BJ (cell line): ENCODE results near the gene KIAA1671. TPM values are rescaled to one million over a fixed set of nuclear protein-coding genes. Genes with fewer than 3 reads are reported as not detected.

Experiments
- CTCF ChIA-PET: fragments of 350-600 bp; formaldehyde crosslinking; extraction: SDS; loops from one replicate; lab custom pipeline; 2021; ENCODE audit warnings: antibody characterized with exemption, inconsistent platforms; lab: Yijun Ruan, JAX
- POLR2A ChIA-PET: fragments of 300-600 bp; sonication (Branson Sonifier 250); formaldehyde crosslinking; extraction: SDS; loops from one replicate; lab custom pipeline; 2021; ENCODE audit warnings: antibody characterized with exemption; lab: Charles Lee
- DNase-seq: peaks from one replicate; pipeline ENCODE4 v3.0.0-alpha.2; 2011; ENCODE audit warnings: low read depth
- H3K27me3 ChIP-seq: 2 replicates; pipeline ENCODE4 v1.6.0; 2011; ENCODE audit warnings: low read length; ENCODE audit not compliant: control insufficient read depth, insufficient read depth
- H3K36me3 ChIP-seq: 2 replicates; pipeline ENCODE4 v1.5.1; 2011; ENCODE audit warnings: low read length; ENCODE audit not compliant: control insufficient read depth, insufficient read depth
- H3K4me3 ChIP-seq: 2 replicates; pipeline ENCODE4 v1.5.1; 2011; ENCODE audit warnings: low read depth, mild to moderate bottlenecking, control low read depth, low read length
- polyA plus RNA-seq: library from polyadenylated mRNA; depleted of rRNA; stranded (reverse); fragments of >200 nt; gene quantifications from 2 replicates; pipeline ENCODE4 v1.2.3, GENCODE V29; 2011
- TF ChIP-seq, protein P1 (sequence below): IDR thresholded peaks from 2 replicates; pipeline ENCODE4 v1.5.1; 2011; ENCODE audit warnings: low read depth, mild to moderate bottlenecking, control low read depth, inconsistent platforms, low read length, moderate library complexity; ENCODE audit not compliant: insufficient read depth

The KIAA1671 gene
- polyA plus RNA-seq, 1 experiment, result 0.11 TPM

- CTCF ChIA-PET, result no interaction called here
These were observed 229.9 kb downstream of the KIAA1671 start for GRCh38 chr22:25182131-25183110.

DNA sequence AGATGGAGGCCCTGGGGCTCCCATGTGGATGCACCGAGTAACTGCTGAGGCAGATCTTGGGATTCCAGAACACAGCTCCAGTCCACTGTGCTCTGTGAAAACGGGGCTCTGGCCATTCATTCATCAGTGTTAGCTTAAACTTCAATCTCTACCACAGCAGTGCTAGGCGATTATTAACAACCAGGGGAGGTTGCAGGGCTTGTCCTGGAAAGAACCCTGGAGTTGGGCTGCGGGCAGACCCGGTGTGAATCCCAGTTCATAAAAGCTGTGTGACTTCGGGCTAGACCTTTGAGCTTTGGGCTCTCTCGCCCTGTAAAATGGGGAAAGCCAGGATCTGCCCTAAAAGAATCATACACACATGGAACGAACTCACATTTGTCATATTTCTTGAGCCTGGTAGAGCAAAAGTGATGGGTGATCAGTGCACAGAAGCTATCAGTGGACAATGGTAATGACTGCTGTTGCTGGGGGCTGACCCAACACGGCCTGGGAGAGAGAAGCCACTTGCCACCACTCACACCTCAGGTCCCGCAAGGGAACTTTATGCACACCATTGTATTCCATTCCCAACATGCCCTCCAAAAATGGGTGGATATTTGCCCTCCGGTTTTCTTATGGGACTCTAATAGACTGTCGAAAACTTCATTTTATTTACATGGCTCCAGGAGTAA, 231.6 kb downstream of the KIAA1671 start:
- CTCF ChIA-PET, result no interaction called here
- Histone ChIP-seq H3K4me3 (no peak overlapping the region), H3K27me3 (no peaks in the 10 kb centered on the region), H3K36me3 (no peaks in the 10 kb centered on the region)
- TF ChIP-seq, protein P1, sequence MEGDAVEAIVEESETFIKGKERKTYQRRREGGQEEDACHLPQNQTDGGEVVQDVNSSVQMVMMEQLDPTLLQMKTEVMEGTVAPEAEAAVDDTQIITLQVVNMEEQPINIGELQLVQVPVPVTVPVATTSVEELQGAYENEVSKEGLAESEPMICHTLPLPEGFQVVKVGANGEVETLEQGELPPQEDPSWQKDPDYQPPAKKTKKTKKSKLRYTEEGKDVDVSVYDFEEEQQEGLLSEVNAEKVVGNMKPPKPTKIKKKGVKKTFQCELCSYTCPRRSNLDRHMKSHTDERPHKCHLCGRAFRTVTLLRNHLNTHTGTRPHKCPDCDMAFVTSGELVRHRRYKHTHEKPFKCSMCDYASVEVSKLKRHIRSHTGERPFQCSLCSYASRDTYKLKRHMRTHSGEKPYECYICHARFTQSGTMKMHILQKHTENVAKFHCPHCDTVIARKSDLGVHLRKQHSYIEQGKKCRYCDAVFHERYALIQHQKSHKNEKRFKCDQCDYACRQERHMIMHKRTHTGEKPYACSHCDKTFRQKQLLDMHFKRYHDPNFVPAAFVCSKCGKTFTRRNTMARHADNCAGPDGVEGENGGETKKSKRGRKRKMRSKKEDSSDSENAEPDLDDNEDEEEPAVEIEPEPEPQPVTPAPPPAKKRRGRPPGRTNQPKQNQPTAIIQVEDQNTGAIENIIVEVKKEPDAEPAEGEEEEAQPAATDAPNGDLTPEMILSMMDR, result no peak
- POLR2A ChIA-PET, result no interaction called here
- no peak for DNase-seq

More at GRCh38 chr22:25182131-25183110, 229.9 kb downstream of the KIAA1671 start:
- no peaks in the 10 kb centered on the region for H3K36me3 ChIP-seq
- H3K4me3 ChIP-seq, result no peak overlapping the region
- DNase-seq, result no peak
- TF ChIP-seq, protein P1, result no peak
- no peaks in the 10 kb centered on the region for H3K27me3 ChIP-seq
- POLR2A ChIA-PET, result no interaction called here

- Histone ChIP-seq H3K4me3 (no peak overlapping the region), H3K36me3 (no peaks in the 10 kb centered on the region), H3K27me3 (no peaks in the 10 kb centered on the region)
- POLR2A ChIA-PET, result no interaction called here
- TF ChIP-seq, protein P1, result no peak
- CTCF ChIA-PET, result interaction anchor here (1.5 kb wide), 1 partner anchor 16 kb away, joined by 4 read pairs; no protein-coding TSS in a partner anchor
- DNase-seq, result no peak
These were observed 233.6 kb downstream of the KIAA1671 start for GRCh38 chr22:25186140-25186539.

GRCh38 chr22:25187469-25187868, 235.0 kb downstream of the KIAA1671 start:
- TF ChIP-seq, protein P1, result no peak
- Histone ChIP-seq H3K27me3 (no peaks in the 10 kb centered on the region), H3K4me3 (no peak overlapping the region), H3K36me3 (no peaks in the 10 kb centered on the region)
- CTCF ChIA-PET, result interaction anchor here (0.9 to 1.9 kb wide), 2 partner anchors 15 to 21 kb away, joined by 3 to 7 read pairs; no protein-coding TSS in a partner anchor
- POLR2A ChIA-PET, result no interaction called here
- no peak for DNase-seq

- no peak overlapping the region for H3K4me3 ChIP-seq
- POLR2A ChIA-PET, result no interaction called here
- TF ChIP-seq, protein P1, result no peak
- CTCF ChIA-PET, result interaction anchor here (3.6 kb wide), 1 partner anchor 9 kb away, joined by 13 read pairs; no protein-coding TSS in a partner anchor
- H3K36me3 ChIP-seq, result no peaks in the 10 kb centered on the region
- DNase-seq, result no peak
- no peaks in the 10 kb centered on the region for H3K27me3 ChIP-seq
These were observed 239.9 kb downstream of the KIAA1671 start for GRCh38 chr22:25192406-25192805.
